AG04450 (cell line): ENCODE measurements around the gene CDKAL1. TPM values are rescaled to one million over a fixed set of nuclear protein-coding genes. Genes with fewer than 3 reads are reported as not detected.

Experiments
- CTCF ChIA-PET: fragments of 300-600, 350-600 bp; formaldehyde crosslinking; extraction: SDS; loops from one replicate; lab custom pipeline; 2022; ENCODE audit warnings: antibody characterized with exemption, inconsistent platforms; lab: Charles Lee
- POLR2A ChIA-PET: fragments of 350-600 bp; formaldehyde crosslinking; extraction: SDS; loops from one replicate; lab custom pipeline; 2021; ENCODE audit warnings: antibody characterized with exemption, inconsistent platforms; lab: Yijun Ruan, JAX
- DNase-seq: peaks from one replicate; pipeline ENCODE4 v3.0.0-alpha.2; 2011; ENCODE audit warnings: low read depth, low spot score
- H3K27ac ChIP-seq: one replicate; pipeline ENCODE4 v1.5.1; 2012; ENCODE audit warnings: low read depth, low read length, control low read depth
- H3K27me3 ChIP-seq: one replicate; pipeline ENCODE4 v1.6.0; 2012; ENCODE audit warnings: low read length; ENCODE audit not compliant: control insufficient read depth, insufficient read depth
- H3K4me3 ChIP-seq: 2 replicates; pipeline ENCODE4 v1.5.1; 2011; ENCODE audit warnings: mild to moderate bottlenecking, low read depth, low read length, control low read depth
- H3K9me3 ChIP-seq: 2 replicates; pipeline ENCODE4 v1.5.1; 2012; ENCODE audit warnings: low read length; ENCODE audit not compliant: control insufficient read depth, insufficient read depth
- polyA plus RNA-seq: library from polyadenylated mRNA; depleted of rRNA; stranded (reverse); fragments of >200 nt; gene quantifications from 2 replicates; pipeline ENCODE4 v1.2.3, GENCODE V29; 2011
- TF ChIP-seq, protein P1 (sequence below): IDR thresholded peaks from 2 replicates; pipeline ENCODE4 v1.5.1; 2011; ENCODE audit warnings: low read depth, low read length, control low read depth, inconsistent platforms

CDKAL1 gene
- polyA plus RNA-seq, 1 experiment = 9.2 TPM

DNA sequence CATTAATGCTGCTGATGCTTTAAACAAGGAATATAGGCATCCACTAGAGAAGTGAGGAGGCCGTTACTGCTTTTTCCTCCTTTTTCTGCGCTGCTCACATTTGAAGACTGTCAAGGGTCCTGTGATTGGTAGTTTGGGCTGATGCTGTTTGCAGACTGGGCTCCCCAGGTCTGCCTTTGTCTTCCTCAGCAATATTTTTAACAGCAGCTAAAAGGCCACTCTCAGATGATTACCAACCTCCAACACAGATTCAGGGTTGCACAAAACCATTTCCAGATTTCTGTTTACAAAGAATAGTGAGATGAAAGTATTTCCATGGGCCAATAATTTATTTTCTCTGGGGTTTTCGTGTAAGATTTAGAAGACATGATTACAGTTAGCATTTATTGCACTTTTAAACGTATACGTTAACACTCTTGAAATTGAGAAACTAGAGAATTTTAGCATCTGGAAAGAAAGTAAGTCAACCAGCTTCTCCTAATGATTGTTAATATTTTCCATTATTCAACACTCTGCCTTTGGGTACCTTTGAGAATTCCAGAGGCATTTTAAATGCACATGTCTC is 584.0 kb downstream of the CDKAL1 start:
- Histone ChIP-seq H3K9me3 (no peaks in the 10 kb centered on the region), H3K27me3 (no peaks in the 10 kb centered on the region), H3K27ac (no peak overlapping the region), H3K4me3 (no peak overlapping the region)
- no peak for DNase-seq
- CTCF ChIA-PET = no interaction called here
- POLR2A ChIA-PET = no interaction called here
- TF ChIP-seq, protein P1, sequence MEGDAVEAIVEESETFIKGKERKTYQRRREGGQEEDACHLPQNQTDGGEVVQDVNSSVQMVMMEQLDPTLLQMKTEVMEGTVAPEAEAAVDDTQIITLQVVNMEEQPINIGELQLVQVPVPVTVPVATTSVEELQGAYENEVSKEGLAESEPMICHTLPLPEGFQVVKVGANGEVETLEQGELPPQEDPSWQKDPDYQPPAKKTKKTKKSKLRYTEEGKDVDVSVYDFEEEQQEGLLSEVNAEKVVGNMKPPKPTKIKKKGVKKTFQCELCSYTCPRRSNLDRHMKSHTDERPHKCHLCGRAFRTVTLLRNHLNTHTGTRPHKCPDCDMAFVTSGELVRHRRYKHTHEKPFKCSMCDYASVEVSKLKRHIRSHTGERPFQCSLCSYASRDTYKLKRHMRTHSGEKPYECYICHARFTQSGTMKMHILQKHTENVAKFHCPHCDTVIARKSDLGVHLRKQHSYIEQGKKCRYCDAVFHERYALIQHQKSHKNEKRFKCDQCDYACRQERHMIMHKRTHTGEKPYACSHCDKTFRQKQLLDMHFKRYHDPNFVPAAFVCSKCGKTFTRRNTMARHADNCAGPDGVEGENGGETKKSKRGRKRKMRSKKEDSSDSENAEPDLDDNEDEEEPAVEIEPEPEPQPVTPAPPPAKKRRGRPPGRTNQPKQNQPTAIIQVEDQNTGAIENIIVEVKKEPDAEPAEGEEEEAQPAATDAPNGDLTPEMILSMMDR = no peak

DNA sequence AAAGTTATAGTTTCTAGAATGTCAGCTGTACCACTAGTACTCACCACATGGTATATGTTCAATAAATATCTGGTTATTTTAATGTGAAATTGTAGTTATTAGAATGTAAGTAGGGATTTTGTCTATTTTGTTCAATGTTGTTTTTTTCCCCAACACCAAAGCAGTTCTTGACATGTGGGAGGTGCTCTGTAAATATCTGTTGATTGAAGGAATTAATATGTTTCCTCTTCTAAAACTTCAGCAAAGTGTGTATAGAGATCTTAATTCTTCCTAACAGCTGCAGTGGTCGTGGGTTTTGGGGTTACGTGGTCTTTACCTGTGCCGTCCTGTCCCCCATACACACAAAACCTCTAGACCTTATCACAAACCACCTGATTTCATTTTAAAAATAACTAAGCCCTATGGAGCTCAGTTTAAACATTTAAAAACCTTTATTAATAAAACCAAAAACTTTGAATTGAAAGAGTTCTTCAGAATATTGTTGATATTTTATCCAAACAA is 587.4 kb downstream of the CDKAL1 start:
- POLR2A ChIA-PET = no interaction called here
- Histone ChIP-seq H3K27me3 (no peaks in the 10 kb centered on the region), H3K27ac (no peak overlapping the region), H3K9me3 (no peaks in the 10 kb centered on the region), H3K4me3 (no peak overlapping the region)
- TF ChIP-seq, protein P1 = no peak
- no peak for DNase-seq
- CTCF ChIA-PET = no interaction called here

DNA sequence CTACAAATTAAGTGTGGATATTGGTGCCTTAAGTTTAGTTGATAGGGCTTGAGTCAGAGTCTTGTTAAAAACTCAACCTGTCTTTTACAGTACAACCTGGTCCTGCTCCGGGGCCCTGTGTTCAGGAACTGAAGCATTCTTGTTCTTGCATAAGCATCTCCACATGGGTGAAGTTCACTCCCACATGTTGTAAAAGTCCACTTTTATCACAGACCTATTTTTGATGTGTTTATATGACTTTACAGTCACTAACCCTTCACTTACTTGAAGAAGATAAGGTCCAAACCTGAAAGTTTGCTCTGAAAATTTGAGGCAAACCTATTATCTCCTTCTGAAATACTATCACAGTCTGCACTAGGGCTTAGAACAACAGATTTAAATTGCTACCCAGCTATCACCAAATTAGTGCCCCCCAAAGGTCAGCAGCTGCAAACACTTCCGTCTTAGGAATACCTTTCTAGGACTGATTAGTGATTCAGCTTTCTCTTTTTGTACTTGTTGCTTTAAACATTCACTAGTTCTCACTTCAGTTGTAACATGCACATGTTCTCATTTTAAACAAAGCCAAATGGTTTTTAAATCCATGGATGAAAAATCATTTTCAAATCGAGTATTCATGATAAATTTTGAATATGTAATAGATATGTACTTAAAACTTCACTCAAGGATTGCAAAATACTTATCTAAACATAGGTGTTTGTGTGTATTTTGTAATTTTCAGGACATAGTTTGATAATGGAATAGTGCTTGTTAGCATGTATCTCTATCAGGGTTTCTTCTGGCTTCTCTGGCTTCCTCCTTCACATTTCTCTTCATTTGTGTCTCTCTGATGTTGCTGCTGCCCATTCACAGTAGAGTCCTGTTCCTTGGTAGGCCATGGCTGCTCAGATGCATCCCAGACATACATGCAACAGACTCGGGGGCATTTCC is 589.5 kb downstream of the CDKAL1 start:
- TF ChIP-seq, protein P1 = no peak
- CTCF ChIA-PET = no interaction called here

DNA sequence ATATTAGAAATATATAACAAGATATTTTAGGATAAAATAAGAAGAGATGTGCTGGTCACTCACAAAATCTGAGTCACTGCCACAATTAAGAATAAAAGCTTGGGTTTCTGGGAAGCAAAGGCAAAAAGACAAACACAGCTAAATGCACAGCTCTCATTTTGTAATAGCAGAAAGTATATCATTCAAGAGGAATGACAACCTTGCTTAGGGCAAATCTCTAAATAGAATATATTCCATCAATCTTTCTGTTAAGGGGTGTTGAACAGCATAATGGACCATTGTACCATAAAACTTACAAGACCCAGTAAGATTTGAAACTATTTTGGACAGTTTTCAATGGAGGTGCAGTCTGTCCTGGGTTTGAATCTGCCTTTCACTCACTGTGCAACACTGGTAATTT is 594.3 kb downstream of the CDKAL1 start:
- Histone ChIP-seq H3K27ac (no peak overlapping the region), H3K4me3 (no peak overlapping the region), H3K9me3 (no peaks in the 10 kb centered on the region), H3K27me3 (no peaks in the 10 kb centered on the region)
- TF ChIP-seq, protein P1 = no peak
- ChIA-PET CTCF (no interaction called here), POLR2A (no interaction called here)
- DNase-seq = no peak

More for the DNA sequence above, 589.5 kb downstream of the CDKAL1 start:
- Histone ChIP-seq H3K9me3 (no peaks in the 10 kb centered on the region), H3K4me3 (no peak overlapping the region), H3K27me3 (no peaks in the 10 kb centered on the region), H3K27ac (no peak overlapping the region)
- POLR2A ChIA-PET = no interaction called here
- no peak for DNase-seq

DNA sequence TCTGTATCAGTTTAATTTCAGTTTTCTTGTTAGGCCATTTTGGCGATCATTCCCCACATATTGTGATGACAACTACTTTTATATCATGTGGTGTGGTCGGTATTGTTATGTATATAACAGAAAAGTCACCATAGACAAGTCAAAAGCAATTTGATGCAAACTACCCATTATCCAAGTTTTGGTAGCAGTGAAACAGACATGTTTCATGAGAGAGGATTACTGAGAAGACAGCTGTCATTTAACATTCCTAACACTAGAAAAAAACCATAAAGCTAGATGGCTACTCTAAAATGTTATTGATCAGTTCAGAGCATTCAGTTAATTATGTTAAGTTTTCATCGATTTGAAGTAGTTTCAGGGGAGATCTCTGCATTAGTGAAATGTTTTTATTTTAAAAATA is 597.1 kb downstream of the CDKAL1 start:
- DNase-seq = no peak
- ChIA-PET CTCF (no interaction called here), POLR2A (no interaction called here)
- no peak overlapping the region for H3K4me3 ChIP-seq
- TF ChIP-seq, protein P1 = no peak
- no peaks in the 10 kb centered on the region for H3K9me3 ChIP-seq
- H3K27me3 ChIP-seq = no peaks in the 10 kb centered on the region
- H3K27ac ChIP-seq = no peak overlapping the region
